Memory B cell (primary cell): ENCODE data around the gene MTX1.

Source experiments
- ATAC-seq: fragments of 150-1000 bp; cut with Tn5 transposase; 2 replicates; pipeline ENCODE4 v1.10.0; 2021; ENCODE audit warnings: low read depth, mild to moderate bottlenecking, moderate library complexity
- DNase-seq, 2 donors: peaks; one replicate each; pipeline ENCODE4 v3.0.0; 2022; ENCODE audit warnings: low spot score in 2 of 2
- H3K27ac Mint-ChIP-seq: one replicate; pipeline ENCODE4 v1.8.0; 2022; ENCODE audit warnings: mild to moderate bottlenecking, moderate library complexity, mixed read lengths
- H3K27me3 Mint-ChIP-seq: one replicate; pipeline ENCODE4 v1.8.0; 2022; ENCODE audit warnings: mixed read lengths
- H3K36me3 Mint-ChIP-seq: one replicate; pipeline ENCODE4 v1.8.0; 2022; ENCODE audit warnings: mild to moderate bottlenecking, mixed read lengths
- H3K4me1 Mint-ChIP-seq: one replicate; pipeline ENCODE4 v1.8.0; 2022; ENCODE audit warnings: mixed read lengths
- H3K4me3 Mint-ChIP-seq: one replicate; pipeline ENCODE4 v1.8.0; 2022; ENCODE audit warnings: mild to moderate bottlenecking, moderate library complexity, mixed read lengths
- H3K9me3 Mint-ChIP-seq: one replicate; pipeline ENCODE4 v1.8.0; 2022; ENCODE audit warnings: mixed read lengths

The MTX1 gene

DNA sequence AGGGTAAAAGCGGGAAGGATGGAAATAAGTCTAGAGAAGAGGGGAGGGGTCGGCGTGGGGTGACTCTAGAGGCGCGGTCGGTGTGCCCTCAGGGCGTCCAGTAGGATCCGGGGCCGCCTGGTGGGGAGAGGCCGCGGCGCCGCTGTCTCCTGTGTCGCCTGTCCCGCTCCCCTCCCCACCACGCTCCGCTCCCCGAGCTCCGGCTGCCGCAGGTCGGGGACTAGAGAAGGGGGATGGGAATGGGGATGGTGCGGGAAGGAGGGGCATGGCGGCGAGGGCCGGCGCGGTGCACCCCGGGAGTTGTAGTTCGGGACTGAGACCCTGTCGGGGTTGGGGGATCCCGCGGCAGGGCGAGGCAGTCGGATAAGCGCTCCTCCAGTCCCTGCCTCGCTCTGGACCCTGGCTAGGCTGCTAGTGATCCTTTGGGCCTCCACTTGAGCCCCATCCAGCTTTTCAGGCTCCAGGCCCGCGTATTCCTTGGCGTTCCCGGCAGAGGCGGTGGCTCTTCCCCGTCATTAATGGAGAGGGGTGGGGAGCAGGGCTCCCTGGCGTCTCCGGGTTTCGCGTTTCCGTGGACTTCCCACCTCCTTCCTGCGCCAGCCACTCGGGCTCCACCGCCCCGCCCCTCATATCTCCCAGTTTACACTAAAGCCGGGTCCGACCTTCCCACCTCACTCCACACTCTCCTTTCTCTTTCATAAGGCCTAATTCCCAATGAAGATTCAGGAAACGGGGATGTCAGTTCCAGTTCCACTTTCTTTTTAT, 46.9 kb downstream of the MTX1 start, which contains the start of gene ENTREP3:
Gene ENTREP3, minus strand, starts transcription at position 241 of the 765 bp plus-strand sequence. CDS start 606 bp downstream, outside the sequence.
- H3K9me3 Mint-ChIP-seq: no peaks in the 10 kb centered on the region

DNA sequence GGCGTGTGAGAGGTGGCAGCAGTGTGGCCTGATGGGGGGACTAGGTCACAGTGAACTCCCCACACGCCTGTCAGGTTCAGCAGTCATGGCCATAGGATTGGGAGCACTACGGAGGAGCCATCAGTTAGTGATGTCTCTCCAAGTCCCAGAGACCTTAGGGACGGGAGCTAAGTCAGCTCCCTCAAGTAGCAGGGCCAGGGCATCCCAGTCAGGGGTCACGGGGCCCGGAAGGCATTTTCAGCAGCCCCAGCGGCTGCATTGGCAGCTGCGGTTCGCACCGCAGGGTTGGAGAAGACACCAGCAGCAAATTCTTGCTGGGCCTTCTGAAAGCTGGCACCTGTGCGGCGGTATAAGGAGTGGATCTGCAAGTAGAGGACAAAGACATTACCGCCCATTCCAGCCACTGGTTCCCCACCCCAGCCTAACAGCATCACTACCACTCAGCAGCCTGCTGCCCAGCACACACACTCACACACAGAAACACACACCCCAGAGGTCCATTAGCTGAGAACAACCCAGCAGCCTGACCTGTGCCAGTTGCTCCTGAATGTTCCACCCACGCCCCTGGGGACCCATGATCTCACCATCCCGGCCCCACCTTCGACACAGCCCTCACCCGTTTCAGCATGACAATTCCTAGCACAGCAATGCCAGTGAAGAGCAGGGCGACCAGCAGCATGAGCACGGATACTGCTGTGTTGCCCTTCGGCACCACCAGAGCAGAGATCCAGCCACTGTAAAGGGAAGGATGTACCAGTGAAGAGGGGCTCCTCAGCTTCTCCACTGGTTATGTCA, 47.8 kb downstream of the MTX1 start:
- peaks cover 16% of the 10 kb centered on the region for H3K36me3 Mint-ChIP-seq

More for the DNA sequence above, 46.9 kb downstream of the MTX1 start, which contains the start of gene ENTREP3:
- peaks cover 14% of the 10 kb centered on the region for H3K36me3 Mint-ChIP-seq
- DNase-seq: peak; percentile 54 to 62
- H3K4me3 Mint-ChIP-seq: peak within 1 kb of the TSS; percentile 90
- peak; percentile 63 for ATAC-seq
- peak within 1 kb of the TSS; percentile 81 for H3K27ac Mint-ChIP-seq
- H3K27me3 Mint-ChIP-seq: no peaks in the 10 kb centered on the region
- peaks cover 35% of the 10 kb centered on the region for H3K4me1 Mint-ChIP-seq

DNA sequence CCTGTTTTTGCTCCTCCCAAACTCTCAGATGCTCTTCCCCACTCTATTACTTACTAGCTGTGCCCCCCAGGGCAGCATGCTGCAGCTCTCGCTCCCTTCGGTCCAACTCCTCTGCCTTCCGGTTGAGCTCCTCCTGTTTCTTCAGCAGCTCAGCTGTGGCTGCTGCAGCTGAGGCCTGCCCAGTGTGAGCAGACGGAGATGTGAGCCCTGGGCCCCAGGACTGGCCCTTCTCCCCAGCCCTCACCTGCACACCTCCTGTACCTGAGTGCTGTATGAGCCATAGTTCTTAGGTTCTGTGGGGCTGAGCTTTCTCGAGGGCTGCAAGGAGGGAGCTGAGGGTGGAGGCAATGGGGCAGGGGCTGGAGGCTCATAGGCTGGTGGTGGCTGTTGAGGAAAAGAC, 51.8 kb downstream of the MTX1 start:
- peaks cover 23% of the 10 kb centered on the region for H3K36me3 Mint-ChIP-seq
- no peaks in the 10 kb centered on the region for H3K9me3 Mint-ChIP-seq
- DNase-seq: no peak
- peak overlapping the region; percentile 19 for H3K4me3 Mint-ChIP-seq
- peak overlapping the region; percentile 25 for H3K27ac Mint-ChIP-seq
- H3K27me3 Mint-ChIP-seq: no peaks in the 10 kb centered on the region
- peaks cover 30% of the 10 kb centered on the region for H3K4me1 Mint-ChIP-seq
- ATAC-seq: no peak

More for the DNA sequence above, 47.8 kb downstream of the MTX1 start:
- Mint-ChIP-seq H3K27ac (no peak overlapping the region), H3K9me3 (no peaks in the 10 kb centered on the region), H3K4me1 (peaks cover 39% of the 10 kb centered on the region), H3K27me3 (no peaks in the 10 kb centered on the region), H3K4me3 (peak overlapping the region; percentile 90)
- ATAC-seq (no peak), DNase-seq (no peak)

DNA sequence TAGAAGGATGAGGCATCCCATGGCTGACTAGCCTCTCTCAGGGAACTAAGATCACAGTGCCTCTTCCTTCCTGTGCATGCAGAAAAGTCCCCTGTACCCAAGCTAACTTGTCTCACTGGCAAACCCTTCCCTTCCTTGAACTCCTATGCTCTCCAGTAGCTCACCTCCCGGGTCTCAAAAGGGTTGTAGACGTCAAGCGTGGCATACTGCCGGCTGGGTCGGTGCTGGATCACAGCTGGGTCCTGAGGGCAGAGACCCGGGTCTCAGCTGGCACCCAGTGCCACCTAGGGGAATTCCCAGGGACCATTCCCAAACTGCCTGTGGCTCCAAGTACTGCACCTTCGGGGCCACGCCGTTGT, 53.0 kb downstream of the MTX1 start:
- peaks cover 27% of the 10 kb centered on the region for H3K36me3 Mint-ChIP-seq
- peak overlapping the region; percentile 78 for H3K27ac Mint-ChIP-seq
- DNase-seq (no peak), ATAC-seq (no peak)
- H3K27me3 Mint-ChIP-seq: no peaks in the 10 kb centered on the region
- peaks cover 23% of the 10 kb centered on the region for H3K4me1 Mint-ChIP-seq
- H3K4me3 Mint-ChIP-seq: peak overlapping the region; percentile 92
- no peaks in the 10 kb centered on the region for H3K9me3 Mint-ChIP-seq

DNA sequence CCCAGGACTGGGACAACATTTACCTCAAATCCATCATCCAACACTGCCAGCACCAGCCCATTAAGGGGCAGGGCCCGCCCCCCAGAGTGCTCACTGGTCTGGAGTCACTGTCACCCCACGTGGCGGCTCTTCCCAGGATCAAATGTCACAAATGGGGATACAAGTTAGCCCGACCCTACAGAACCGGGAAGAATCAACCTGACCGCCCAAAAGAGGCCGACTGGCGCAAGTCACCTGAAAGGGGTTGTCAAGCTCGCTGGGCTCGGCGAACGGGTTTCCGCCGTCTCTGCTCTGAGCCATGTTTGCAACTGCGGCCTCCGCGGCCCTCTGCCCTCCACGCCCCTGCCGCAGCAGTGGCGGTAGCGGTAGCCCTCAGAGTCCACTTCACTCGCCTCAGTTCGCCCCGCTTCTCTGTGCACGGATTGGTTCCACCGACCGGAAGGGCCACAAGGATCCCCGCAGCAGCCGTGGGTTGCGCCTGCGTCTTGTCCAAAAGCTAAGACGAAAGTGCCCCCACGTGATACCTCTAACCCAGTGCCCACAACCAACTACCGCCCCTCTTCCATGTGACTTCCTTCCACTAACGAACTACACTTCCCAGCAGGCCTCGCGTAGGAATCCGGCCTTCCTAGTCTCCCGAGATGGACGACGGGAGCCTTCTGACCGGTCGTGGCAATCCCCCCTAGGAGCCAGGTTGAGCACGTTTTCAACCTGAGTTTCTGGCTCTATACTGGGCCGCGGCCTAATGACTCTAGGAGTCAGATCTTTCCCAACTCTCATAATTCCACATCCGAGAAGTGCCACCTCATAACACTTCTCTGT, 53.6 kb downstream of the MTX1 start, which contains the start of gene SCAMP3:
Gene SCAMP3, minus strand, starts transcription at position 509 of the 822 bp plus-strand sequence. Its CDS starts 209 bp downstream, at position 300.
- DNase-seq: peak; percentile 72 to 74
- peaks cover 27% of the 10 kb centered on the region for H3K36me3 Mint-ChIP-seq
- ATAC-seq: peak; percentile 99
- peaks cover 17% of the 10 kb centered on the region for H3K4me1 Mint-ChIP-seq
- H3K4me3 Mint-ChIP-seq: peak within 1 kb of the TSS; percentile 92
- H3K27ac Mint-ChIP-seq: peak within 1 kb of the TSS; percentile 78
- H3K9me3 Mint-ChIP-seq: no peaks in the 10 kb centered on the region
- no peaks in the 10 kb centered on the region for H3K27me3 Mint-ChIP-seq

DNA sequence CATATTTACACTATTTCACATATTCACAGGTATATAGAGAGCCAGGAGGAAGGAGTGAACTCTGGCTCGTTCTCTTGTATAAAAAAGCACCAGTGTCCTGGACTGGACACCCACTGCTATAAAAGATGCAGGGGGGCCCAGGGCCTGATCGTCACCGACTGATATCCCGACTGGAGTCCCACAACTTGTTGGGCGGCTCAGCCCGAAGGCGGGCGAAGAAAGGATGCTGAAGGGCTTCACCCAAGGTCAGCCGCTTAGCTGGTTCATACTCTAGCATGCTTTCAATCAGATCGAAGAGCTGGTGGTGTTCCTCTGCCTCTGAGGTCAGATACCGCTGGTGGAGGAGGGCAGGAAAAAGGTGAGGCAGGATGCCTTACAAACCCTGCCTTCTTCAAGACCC, 54.6 kb downstream of the MTX1 start:
- DNase-seq (no peak), ATAC-seq (no peak)
- Mint-ChIP-seq H3K36me3 (peaks cover 24% of the 10 kb centered on the region), H3K27ac (peak overlapping the region; percentile 78), H3K27me3 (no peaks in the 10 kb centered on the region), H3K9me3 (no peaks in the 10 kb centered on the region), H3K4me3 (peak overlapping the region; percentile 92), H3K4me1 (peaks cover 18% of the 10 kb centered on the region)
